Activated naive CD8-positive, alpha-beta T cell treated with anti-CD3 and anti-CD28 coated beads for 36 hours (primary cell): ENCODE results near the gene HCAR3. TPM values are rescaled to one million over a fixed set of nuclear protein-coding genes. Genes with fewer than 3 reads are reported as not detected.
A peak's percentile ranks its signal among the peaks of the same experiment; 100 is the strongest.
"Not testable (repeated sequence)": the region's sequence is repeated elsewhere in the genome, so short reads cannot be mapped to it uniquely, and the experiment has no call there.

Source experiments
- DNase-seq: peaks from one replicate; pipeline ENCODE4 v3.0.0; 2021
- H3K27ac Mint-ChIP-seq: one replicate; pipeline ENCODE4 v1.8.0; 2022; ENCODE audit warnings: mild to moderate bottlenecking, moderate library complexity, mixed read lengths
- H3K27me3 Mint-ChIP-seq: one replicate; pipeline ENCODE4 v1.8.0; 2022; ENCODE audit warnings: mild to moderate bottlenecking, mixed read lengths
- H3K36me3 Mint-ChIP-seq: one replicate; pipeline ENCODE4 v1.8.0; 2021; ENCODE audit warnings: mild to moderate bottlenecking, mixed read lengths
- H3K4me1 Mint-ChIP-seq: one replicate; pipeline ENCODE4 v1.8.0; 2021; ENCODE audit warnings: mixed read lengths
- H3K4me3 Mint-ChIP-seq: one replicate; pipeline ENCODE4 v1.8.0; 2022; ENCODE audit warnings: mild to moderate bottlenecking, moderate library complexity, mixed read lengths
- H3K9me3 Mint-ChIP-seq: one replicate; pipeline ENCODE4 v1.8.0; 2022; ENCODE audit warnings: mixed read lengths
- total RNA-seq, 2 experiments: library from RNA; stranded (reverse); gene quantifications; one replicate each; pipeline ENCODE4 v1.2.3, GENCODE V29; 2021

Gene HCAR3
- total RNA-seq, 2 experiments from 2014 or later: not detected

DNA sequence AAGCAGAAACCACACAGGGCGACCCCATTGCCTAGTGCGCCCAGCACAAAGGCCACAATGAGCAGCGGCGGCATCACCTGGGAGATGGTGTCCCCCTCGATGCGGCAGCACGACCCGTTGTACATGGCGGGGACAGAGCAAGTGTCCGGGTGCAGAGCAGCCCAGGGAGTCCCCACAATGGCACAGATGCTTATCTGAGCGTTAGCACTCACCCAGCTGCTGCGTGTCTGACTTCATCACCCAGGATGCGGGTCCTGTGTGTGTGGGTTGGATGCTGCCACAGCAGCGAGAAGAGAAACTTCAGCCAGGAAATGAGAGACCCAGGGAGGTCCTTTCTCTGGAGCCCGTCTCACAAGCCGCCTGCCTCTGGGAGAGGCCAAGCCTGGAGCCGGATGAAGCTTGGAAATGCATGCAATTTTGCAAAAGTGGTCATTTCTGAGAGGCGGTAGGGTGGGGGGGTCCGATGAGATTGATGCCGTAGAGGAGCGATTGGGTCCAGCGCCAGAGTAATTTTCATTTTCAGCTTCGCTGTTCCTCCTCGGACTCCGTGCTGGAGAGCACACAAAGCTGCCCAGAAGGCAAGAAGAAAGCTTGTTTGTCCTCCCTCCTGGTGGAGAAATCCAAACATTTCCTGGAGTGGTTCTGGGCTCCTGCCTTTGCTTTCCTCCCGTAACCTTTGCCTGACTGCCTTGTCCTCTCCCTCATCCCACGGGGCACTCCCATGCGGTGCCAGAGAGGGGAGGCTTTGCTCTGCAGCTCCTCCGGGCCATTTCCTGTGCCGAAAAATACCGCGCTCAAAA lies 13.8 kb upstream of the HCAR3 start, which contains the start of gene HCAR1:
HCAR1 (minus strand) TSS at position 630 of the 800 bp plus-strand sequence; CDS start at position 125, 505 bp downstream.
- H3K9me3 Mint-ChIP-seq: peaks cover 8% of the 10 kb centered on the region
- H3K36me3 Mint-ChIP-seq: peaks cover 7% of the 10 kb centered on the region
- H3K27ac Mint-ChIP-seq: peak within 1 kb of the TSS; percentile 92
- no peaks in the 10 kb centered on the region for H3K27me3 Mint-ChIP-seq
- peak; percentile 66 for DNase-seq
- peak within 1 kb of the TSS; percentile 26 for H3K4me3 Mint-ChIP-seq
- peaks cover 58% of the 10 kb centered on the region for H3K4me1 Mint-ChIP-seq

GRCh38 chr12:122729583-122730214 lies 13.1 kb upstream of the HCAR3 start:
- Mint-ChIP-seq H3K4me3 (peak overlapping the region; percentile 55), H3K4me1 (peaks cover 65% of the 10 kb centered on the region), H3K27ac (peak overlapping the region; percentile 38)

GRCh38 chr12:122726080-122726558 lies 9.5 kb upstream of the HCAR3 start:
- Mint-ChIP-seq H3K27ac (peak overlapping the region; percentile 80), H3K4me1 (peaks cover 52% of the 10 kb centered on the region), H3K27me3 (no peaks in the 10 kb centered on the region), H3K36me3 (peaks cover 1% of the 10 kb centered on the region), H3K4me3 (peak overlapping the region; percentile 47), H3K9me3 (no peaks in the 10 kb centered on the region)
- no peak for DNase-seq

More at GRCh38 chr12:122729583-122730214, 13.1 kb upstream of the HCAR3 start:
- H3K27me3 Mint-ChIP-seq: no peaks in the 10 kb centered on the region
- H3K36me3 Mint-ChIP-seq: peaks cover 7% of the 10 kb centered on the region
- H3K9me3 Mint-ChIP-seq: peaks cover 8% of the 10 kb centered on the region
- DNase-seq: no peak

GRCh38 chr12:122725452-122726079 lies 9.0 kb upstream of the HCAR3 start:
- Mint-ChIP-seq H3K4me1 (peaks cover 51% of the 10 kb centered on the region), H3K4me3 (peak overlapping the region; percentile 47), H3K9me3 (no peaks in the 10 kb centered on the region), H3K27me3 (no peaks in the 10 kb centered on the region), H3K36me3 (peaks cover 1% of the 10 kb centered on the region), H3K27ac (peak overlapping the region; percentile 80)
- no peak for DNase-seq

- DNase-seq: no peak
- peaks cover 1% of the 10 kb centered on the region for H3K36me3 Mint-ChIP-seq
- no peak overlapping the region for H3K27ac Mint-ChIP-seq
- H3K9me3 Mint-ChIP-seq: no peaks in the 10 kb centered on the region
- H3K4me3 Mint-ChIP-seq: no peak overlapping the region
- no peaks in the 10 kb centered on the region for H3K27me3 Mint-ChIP-seq
- peaks cover 48% of the 10 kb centered on the region for H3K4me1 Mint-ChIP-seq
Measured at GRCh38 chr12:122724641-122725243, 8.1 kb upstream of the HCAR3 start.

- Mint-ChIP-seq H3K9me3 (no peaks in the 10 kb centered on the region), H3K4me1 (peaks cover 39% of the 10 kb centered on the region), H3K4me3 (no peak overlapping the region), H3K27me3 (no peaks in the 10 kb centered on the region), H3K36me3 (peaks cover 1% of the 10 kb centered on the region), H3K27ac (no peak overlapping the region)
- no peak for DNase-seq
Measured at GRCh38 chr12:122722387-122722786, 5.8 kb upstream of the HCAR3 start.

- Mint-ChIP-seq H3K27me3 (no peaks in the 10 kb centered on the region), H3K9me3 (no peaks in the 10 kb centered on the region), H3K4me1 (peaks cover 34% of the 10 kb centered on the region), H3K4me3 (no peak overlapping the region), H3K36me3 (peaks cover 1% of the 10 kb centered on the region), H3K27ac (no peak overlapping the region)
- DNase-seq: no peak
Measured at GRCh38 chr12:122721057-122721545, 4.5 kb upstream of the HCAR3 start.

- not testable (repeated sequence) for DNase-seq, H3K36me3 Mint-ChIP-seq, H3K27ac Mint-ChIP-seq, H3K9me3 Mint-ChIP-seq, H3K27me3 Mint-ChIP-seq, H3K4me3 Mint-ChIP-seq, H3K4me1 Mint-ChIP-seq
Measured at GRCh38 chr12:122715211-122715610, 1.4 kb downstream of the HCAR3 start.

GRCh38 chr12:122713491-122714188 lies 3.0 kb downstream of the HCAR3 start:
- H3K36me3 Mint-ChIP-seq, H3K27me3 Mint-ChIP-seq, H3K4me1 Mint-ChIP-seq, H3K27ac Mint-ChIP-seq, DNase-seq, H3K9me3 Mint-ChIP-seq, H3K4me3 Mint-ChIP-seq: not testable (repeated sequence)

DNA sequence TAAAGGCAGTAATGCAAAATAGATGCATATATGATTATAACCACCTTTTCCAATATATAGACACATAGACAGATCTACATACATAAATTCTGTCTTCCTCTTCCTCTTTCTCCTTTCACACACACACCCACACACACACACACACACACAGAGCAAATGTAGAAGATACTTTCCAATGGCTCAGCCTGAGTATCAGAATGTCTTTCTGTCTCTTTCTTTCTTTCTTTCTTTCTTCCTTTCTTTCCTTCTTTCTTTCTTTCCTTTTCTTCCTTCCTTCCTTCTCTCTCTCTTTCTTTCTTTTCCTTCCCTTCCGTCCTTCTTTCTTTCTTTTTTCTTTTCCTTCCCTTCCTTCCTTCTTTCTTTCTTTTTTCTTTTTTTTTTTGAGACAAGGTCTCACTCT lies 5.3 kb downstream of the HCAR3 start:
- not testable (repeated sequence) for H3K4me3 Mint-ChIP-seq, H3K27me3 Mint-ChIP-seq, H3K9me3 Mint-ChIP-seq, DNase-seq, H3K4me1 Mint-ChIP-seq, H3K36me3 Mint-ChIP-seq, H3K27ac Mint-ChIP-seq

DNA sequence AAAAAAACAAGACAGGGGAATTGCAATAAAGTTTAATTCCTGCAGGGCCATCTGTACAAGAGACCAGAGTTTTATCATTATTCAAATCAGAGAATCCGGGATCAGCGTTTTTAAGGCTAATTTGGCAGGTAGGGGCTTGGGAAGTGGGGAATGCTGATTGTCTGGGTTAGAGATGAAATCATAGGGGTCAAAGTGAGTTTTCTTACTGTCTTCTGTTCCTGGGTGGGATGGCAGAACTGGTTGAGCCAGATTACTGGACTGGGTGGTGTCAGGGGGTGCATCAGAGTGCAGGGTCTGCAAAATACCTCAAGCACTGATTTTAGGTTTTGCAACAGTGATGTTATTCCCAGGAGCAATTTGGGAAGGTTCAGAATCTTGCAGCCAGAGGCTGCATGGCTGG lies 6.3 kb downstream of the HCAR3 start:
- not testable (repeated sequence) for DNase-seq, H3K27me3 Mint-ChIP-seq, H3K27ac Mint-ChIP-seq, H3K4me1 Mint-ChIP-seq, H3K9me3 Mint-ChIP-seq, H3K4me3 Mint-ChIP-seq, H3K36me3 Mint-ChIP-seq

DNA sequence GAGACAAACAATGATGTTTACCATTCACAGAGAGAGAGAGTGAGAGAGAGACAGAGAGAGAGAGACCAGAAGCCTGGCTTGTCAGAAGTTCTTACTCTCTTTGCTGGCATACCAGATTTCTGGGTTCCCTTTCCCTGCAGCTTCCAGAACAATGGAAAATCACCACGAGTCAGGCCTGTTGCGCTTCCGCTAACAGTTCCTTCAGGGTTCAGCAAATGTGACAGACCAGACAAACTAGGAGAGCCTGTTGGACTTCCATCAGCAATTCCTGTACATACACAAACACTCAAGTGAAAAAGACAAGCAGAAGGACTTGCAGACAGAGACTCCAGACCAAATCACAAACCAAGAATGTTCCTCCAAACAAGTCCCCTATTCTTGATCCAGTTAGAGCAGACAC lies 7.3 kb downstream of the HCAR3 start:
- not testable (repeated sequence) for H3K9me3 Mint-ChIP-seq, H3K27ac Mint-ChIP-seq, DNase-seq, H3K27me3 Mint-ChIP-seq, H3K4me3 Mint-ChIP-seq, H3K4me1 Mint-ChIP-seq, H3K36me3 Mint-ChIP-seq

GRCh38 chr12:122703841-122704240 lies 12.8 kb downstream of the HCAR3 start:
- not testable (repeated sequence) for H3K27me3 Mint-ChIP-seq, H3K27ac Mint-ChIP-seq, H3K9me3 Mint-ChIP-seq, H3K4me3 Mint-ChIP-seq, H3K4me1 Mint-ChIP-seq, H3K36me3 Mint-ChIP-seq, DNase-seq

DNA sequence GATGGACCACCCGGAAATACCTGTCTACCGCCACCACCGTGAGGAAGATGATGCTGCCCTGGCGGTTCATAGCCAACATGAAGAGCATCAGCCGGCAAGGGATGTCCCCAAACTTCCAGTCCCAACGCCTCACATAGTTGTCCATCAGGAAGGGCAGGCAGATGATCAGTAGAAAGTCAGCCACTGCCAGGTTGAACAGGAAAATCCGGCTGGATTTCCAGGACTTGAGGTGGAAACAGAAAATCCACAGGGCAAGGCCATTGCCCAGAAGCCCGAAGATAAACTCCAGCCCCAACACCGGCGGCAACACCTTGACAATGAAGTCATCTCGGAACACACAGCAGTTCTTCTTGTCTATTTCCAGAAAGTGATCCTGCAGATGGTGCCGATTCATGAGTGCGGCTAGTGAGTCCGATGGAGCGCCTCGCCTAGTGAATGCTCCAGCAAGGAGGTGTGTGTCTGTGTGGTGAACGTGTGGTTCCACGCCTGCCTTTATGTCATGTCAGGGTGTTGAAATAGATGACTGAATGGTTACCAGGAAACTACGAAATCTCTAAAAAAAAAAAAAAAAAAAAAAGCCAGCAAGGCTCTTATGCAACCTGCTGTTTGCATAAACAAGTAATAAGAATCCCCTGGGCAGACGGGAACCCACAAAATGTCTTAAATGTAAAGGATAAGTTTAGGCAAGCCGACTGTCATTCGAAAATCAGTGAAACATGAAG lies 13.6 kb downstream of the HCAR3 start, which contains the start of gene HCAR2:
HCAR2 (minus strand) TSS at position 468 of the 722 bp plus-strand sequence; CDS start at position 394, 74 bp downstream.
- H3K4me1 Mint-ChIP-seq, H3K27me3 Mint-ChIP-seq, H3K27ac Mint-ChIP-seq, H3K9me3 Mint-ChIP-seq, DNase-seq, H3K36me3 Mint-ChIP-seq, H3K4me3 Mint-ChIP-seq: not testable (repeated sequence)
